Right lobe of liver (tissue), 6 donors: ENCODE data around the gene EOGT. TPM values are rescaled to one million over a fixed set of nuclear protein-coding genes. Genes with fewer than 3 reads are reported as not detected.
A peak's percentile ranks its signal among the peaks of the same experiment; 100 is the strongest.

ENCODE experiments used
- ATAC-seq, 4 donors: fragments of 200-7000 bp; cut with Tn5 transposase; one replicate each; pipeline ENCODE4 v1.9.1; 2020; ENCODE audit warnings: mild to moderate bottlenecking in 4 of 4, moderate library complexity in 4 of 4
- DNase-seq, 3 donors: peaks; one replicate each; pipeline ENCODE4 v3.0.0-alpha.2; 2020
- H3K27ac ChIP-seq, 3 donors: fragments of 200-600 bp; one replicate each; pipeline ENCODE4 v1.8.0; 2022
- H3K27me3 ChIP-seq, 2 donors: fragments of 200-600 bp; one replicate each; pipeline ENCODE4 v1.8.0; 2022
- H3K36me3 ChIP-seq, 4 donors: fragments of 200-600 bp; sonication (generic) in 1 of 4; one replicate each; pipeline versions ENCODE4 v1.5.1 to v1.8.0; 2017 to 2022; ENCODE audit warnings: control low read depth in 1 of 4
- H3K4me1 ChIP-seq, 4 donors: fragments of 200-600 bp; sonication (generic) in 1 of 4; one replicate each; pipeline versions ENCODE4 v1.5.1 to v1.8.0; 2017 to 2022; ENCODE audit warnings: control low read depth in 1 of 4
- H3K4me3 ChIP-seq, 3 donors: fragments of 200-600 bp; one replicate each; pipeline ENCODE4 v1.8.0; 2022
- H3K9me3 ChIP-seq, 4 donors: fragments of 200-600 bp; sonication (generic) in 1 of 4; one replicate each; pipeline versions ENCODE4 v1.5.1 to v1.8.0; 2017 to 2022; ENCODE audit warnings: control low read depth in 1 of 4
- POLR2A ChIP-seq: fragments of 450-650 bp; IDR thresholded peaks from one replicate; pipeline ENCODE4 v1.6.1; 2017; ENCODE audit warnings: antibody characterized with exemption, mild to moderate bottlenecking
- WGBS: methylation state at CpG from one replicate; pipeline ENCODE4 v1.1.6; 2018; ENCODE audit warnings: low coverage, low lambda C conversion rate; ENCODE audit not compliant: insufficient coverage; ENCODE audit errors: missing lambda C conversion rate; 5-methylcytosine and 5-hydroxymethylcytosine counted together
- intact Hi-C, 2 donors: fragments of 100-400 bp; cut with DNase I; formaldehyde crosslinking; loops; one replicate each; pipeline versions ENCODE4 v1.11.2 to v1.14.1; 2022
- long read RNA-seq: library from polyadenylated mRNA; unstranded; transcript quantifications from one replicate; pipeline ENCODE4 v2.0.0, GENCODE V29; 2019
- total RNA-seq, 6 experiments: library from RNA; depleted of rRNA in 2 of 6; stranded (reverse); fragments of >200 nt in 2 of 6; fragmentation: NEBNext Ultra II Directional in 3 of 6; extraction: Animal tissue kit (Norgen Biotek cat#: 25700) in 3 of 6; gene quantifications; one replicate each; pipeline versions ENCODE4 v1.1.0 to v1.2.4, GENCODE V29; 2016 to 2023
- TF ChIP-seq, protein P1 (sequence below), 4 donors: fragments of 200-600 bp in 3 of 4; fragments of 450-650 bp in 1 of 4; IDR thresholded peaks; one replicate each; pipeline versions ENCODE4 v1.5.1 to v1.8.0; 2016 to 2022; ENCODE audit warnings: antibody characterized with exemption in 4 of 4, mild to moderate bottlenecking in 2 of 4
- donor health status: DM: no; HTN: yes; CAD: no.
- donor health status: DM: no; HTN: no; CAD: no.
- donor health status: DM: no; HTN: no; CAD: no.
- donor health status: DM: no; HTN: yes; CAD: no.
- donor health status: DM: no; HTN: yes; CAD: no.

Gene EOGT
- total RNA-seq: 1 to 10 TPM; 3.4 to 8.7 (median 5.1) TPM
- long read RNA-seq: 0 reads

DNA sequence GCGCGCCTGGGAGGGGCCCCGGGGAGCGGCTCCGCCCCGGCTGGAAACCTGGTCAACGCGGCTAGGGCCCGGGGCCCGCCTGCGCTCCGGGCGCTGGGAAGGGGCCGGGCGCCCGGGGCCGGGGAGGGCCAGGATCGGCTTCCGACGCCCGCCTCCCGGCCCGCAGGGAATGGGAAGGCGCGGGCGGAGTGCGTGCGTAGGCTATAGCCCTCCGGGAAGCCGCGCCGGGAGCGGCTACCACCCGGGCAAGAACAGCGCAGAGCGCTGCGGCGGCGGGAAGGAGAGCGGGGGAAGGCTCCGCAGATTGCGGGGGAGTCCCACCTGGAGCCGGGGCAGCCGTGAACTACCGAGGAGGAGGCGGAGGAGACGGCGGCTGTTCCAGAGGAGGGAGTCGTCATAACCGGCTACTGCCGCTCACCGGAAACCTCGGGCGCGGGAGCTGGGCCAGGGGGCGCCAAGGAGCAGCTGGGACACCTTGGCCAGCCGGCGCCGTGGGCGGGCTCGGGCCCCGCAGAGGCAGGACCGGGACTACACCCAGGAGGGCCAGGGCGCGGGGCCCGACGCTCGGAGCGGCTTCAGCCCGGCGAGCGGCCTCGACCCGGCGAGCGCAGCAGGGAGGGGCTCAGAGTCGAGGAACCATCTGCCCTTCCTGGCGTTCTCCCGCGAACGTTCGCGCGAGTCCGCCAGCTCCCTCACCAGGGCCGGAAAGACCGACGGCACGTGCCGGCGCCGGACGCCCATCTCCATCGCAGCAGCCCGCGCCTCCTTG lies at the start of gene EOGT:
Gene EOGT, minus strand, starts transcription at position 432 of the 769 bp plus-strand sequence. CDS start 3,838 bp downstream, outside the sequence.
- H3K4me1 ChIP-seq: no peaks in the 10 kb centered on the region
- H3K36me3 ChIP-seq: peaks cover 0 to 5% (median 0%) of the 10 kb centered on the region in 4 donors
- no peaks in the 10 kb centered on the region for H3K27me3 ChIP-seq
- peak; percentile 80 for TF ChIP-seq POLR2A
- TF ChIP-seq, protein P1, sequence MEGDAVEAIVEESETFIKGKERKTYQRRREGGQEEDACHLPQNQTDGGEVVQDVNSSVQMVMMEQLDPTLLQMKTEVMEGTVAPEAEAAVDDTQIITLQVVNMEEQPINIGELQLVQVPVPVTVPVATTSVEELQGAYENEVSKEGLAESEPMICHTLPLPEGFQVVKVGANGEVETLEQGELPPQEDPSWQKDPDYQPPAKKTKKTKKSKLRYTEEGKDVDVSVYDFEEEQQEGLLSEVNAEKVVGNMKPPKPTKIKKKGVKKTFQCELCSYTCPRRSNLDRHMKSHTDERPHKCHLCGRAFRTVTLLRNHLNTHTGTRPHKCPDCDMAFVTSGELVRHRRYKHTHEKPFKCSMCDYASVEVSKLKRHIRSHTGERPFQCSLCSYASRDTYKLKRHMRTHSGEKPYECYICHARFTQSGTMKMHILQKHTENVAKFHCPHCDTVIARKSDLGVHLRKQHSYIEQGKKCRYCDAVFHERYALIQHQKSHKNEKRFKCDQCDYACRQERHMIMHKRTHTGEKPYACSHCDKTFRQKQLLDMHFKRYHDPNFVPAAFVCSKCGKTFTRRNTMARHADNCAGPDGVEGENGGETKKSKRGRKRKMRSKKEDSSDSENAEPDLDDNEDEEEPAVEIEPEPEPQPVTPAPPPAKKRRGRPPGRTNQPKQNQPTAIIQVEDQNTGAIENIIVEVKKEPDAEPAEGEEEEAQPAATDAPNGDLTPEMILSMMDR (IDR thresholded peaks at IDR 0.05): peak; percentile 38 to 62 (median 58)
- ATAC-seq (peak; percentile 94 to 97 (median 96)), DNase-seq (peak; percentile 93 to 94 (median 94))
- intact Hi-C loops: no loop called here
- under 1% methylated on average over 29 of the region's 96 CpGs for WGBS
- H3K4me3 ChIP-seq: peak within 1 kb of the TSS; percentile 65 to 84 (median 82)
- H3K27ac ChIP-seq: peak within 1 kb of the TSS; percentile 84 to 98 (median 89)
- no peaks in the 10 kb centered on the region for H3K9me3 ChIP-seq

DNA sequence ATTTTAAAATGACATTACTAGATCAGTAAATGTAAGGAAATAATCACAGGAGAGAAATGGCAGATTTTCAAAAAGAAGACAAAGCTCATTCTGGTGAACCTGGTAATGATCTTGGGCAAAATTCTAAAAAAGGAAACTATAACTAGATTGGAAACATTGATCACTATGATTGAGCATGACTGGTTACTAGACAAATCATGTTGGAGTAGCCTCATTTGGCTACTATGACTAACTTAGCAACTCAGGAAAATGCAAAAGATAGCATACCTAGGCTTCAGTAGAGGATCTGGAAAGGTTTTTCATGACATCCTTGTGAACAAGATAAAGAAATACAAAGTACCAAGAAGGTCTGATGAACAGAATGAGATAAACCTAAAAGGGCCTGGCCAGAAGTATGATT lies 46.2 kb upstream of the EOGT start:
- Histone ChIP-seq H3K4me1 (no peaks in the 10 kb centered on the region), H3K36me3 (peaks cover 0 to 60% (median 30%) of the 10 kb centered on the region in 4 donors), H3K9me3 (no peaks in the 10 kb centered on the region), H3K4me3 (no peak overlapping the region), H3K27ac (no peak overlapping the region), H3K27me3 (no peaks in the 10 kb centered on the region)
- intact Hi-C loops: no loop called here
- DNase-seq (no peak), ATAC-seq (no peak)
- TF ChIP-seq POLR2A: no peak
- TF ChIP-seq, protein P1 (IDR thresholded peaks at IDR 0.05): no peak

DNA sequence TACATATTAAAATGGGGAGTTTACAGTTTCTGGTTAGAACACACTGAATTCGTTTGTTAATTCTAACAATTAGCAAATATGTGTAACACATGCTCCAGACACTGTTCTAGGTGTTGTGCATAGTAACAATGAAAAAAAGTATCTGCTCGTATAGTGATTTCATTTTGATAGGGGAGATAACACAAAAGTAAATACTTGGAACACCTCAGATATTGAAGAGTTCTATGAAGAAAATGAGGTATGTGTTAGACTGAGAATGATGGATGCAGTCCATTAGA lies 45.4 kb upstream of the EOGT start:
- intact Hi-C loops: no loop called here
- no peak for ATAC-seq
- H3K9me3 ChIP-seq: no peaks in the 10 kb centered on the region
- H3K4me3 ChIP-seq: no peak overlapping the region
- H3K4me1 ChIP-seq: no peaks in the 10 kb centered on the region
- no peak overlapping the region for H3K27ac ChIP-seq
- 91% methylated on average over 2 of the region's 2 CpGs for WGBS
- TF ChIP-seq, protein P1 (IDR thresholded peaks at IDR 0.05): no peak
- TF ChIP-seq POLR2A: no peak
- no peaks in the 10 kb centered on the region for H3K27me3 ChIP-seq
- DNase-seq: no peak
- H3K36me3 ChIP-seq: peaks cover 0 to 60% (median 30%) of the 10 kb centered on the region in 4 donors

DNA sequence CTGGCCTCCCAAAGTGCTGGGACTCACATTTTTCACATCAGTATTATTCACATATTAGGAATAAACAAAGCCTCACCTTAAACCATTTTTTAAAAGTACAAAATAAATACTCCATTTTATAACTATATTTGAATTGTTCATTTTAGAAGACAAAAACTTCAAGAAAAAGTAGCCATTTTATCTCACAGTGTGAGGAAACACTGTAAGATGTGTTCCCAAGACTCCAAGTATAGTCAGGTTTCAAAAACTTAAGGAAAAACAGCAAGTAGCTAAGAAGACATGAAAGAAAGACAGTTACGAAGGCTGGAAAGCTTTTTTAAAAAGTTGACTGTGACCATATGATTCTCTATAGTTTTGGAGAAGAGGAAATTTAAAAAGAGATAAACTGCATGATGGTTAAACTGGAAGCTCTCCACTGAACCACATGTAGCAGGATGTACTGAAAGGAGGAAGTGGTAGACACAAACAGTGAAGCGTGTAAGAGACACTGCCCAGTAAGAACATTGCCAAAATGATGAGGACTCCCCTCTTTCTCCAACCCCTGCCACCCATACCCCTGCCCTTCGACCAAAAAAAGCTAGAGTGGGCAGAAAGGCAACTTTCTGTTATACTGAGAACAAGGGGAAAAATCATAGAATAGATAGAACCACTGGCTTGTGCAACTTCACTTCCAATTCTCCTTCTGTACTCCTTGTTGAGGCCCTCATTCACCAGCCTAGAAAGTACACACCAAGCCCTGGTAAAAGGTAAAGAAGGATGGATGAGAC lies 44.9 kb upstream of the EOGT start:
- ATAC-seq (peak; percentile 23 to 46 (median 43)), DNase-seq (no peak)
- Histone ChIP-seq H3K27me3 (no peaks in the 10 kb centered on the region), H3K27ac (no peak overlapping the region), H3K4me1 (no peaks in the 10 kb centered on the region), H3K9me3 (no peaks in the 10 kb centered on the region), H3K4me3 (no peak overlapping the region), H3K36me3 (peaks cover 0 to 60% (median 29%) of the 10 kb centered on the region in 4 donors)
- 46% methylated on average over 3 of the region's 3 CpGs for WGBS
- TF ChIP-seq POLR2A: no peak
- TF ChIP-seq, protein P1 (IDR thresholded peaks at IDR 0.05): no peak
- intact Hi-C loops: no loop called here
